H9 (cell line): Measurements from ENCODE around the gene ENKD1. TPM values are rescaled to one million over a fixed set of nuclear protein-coding genes. Genes with fewer than 3 reads are reported as not detected.

Source experiments
- DNase-seq: peaks from one replicate; pipeline ENCODE4 v3.0.0-alpha.2; 2017
- H2AFZ ChIP-seq: one replicate; pipeline ENCODE4 v1.6.1; 2013; ENCODE audit warnings: mild to moderate bottlenecking, low read length, control low read depth, moderate library complexity
- H2AK5ac ChIP-seq: 2 replicates; pipeline ENCODE4 v1.6.1; 2013; ENCODE audit warnings: low read length, control low read depth, mixed read lengths; ENCODE audit not compliant: insufficient read length
- H2BK120ac ChIP-seq: one replicate; pipeline ENCODE4 v1.6.1; 2013; ENCODE audit warnings: low read depth, mild to moderate bottlenecking, low read length, control low read depth, inconsistent platforms; ENCODE audit not compliant: poor library complexity, severe bottlenecking
- H2BK12ac ChIP-seq: 2 replicates; pipeline ENCODE4 v1.6.1; 2013; ENCODE audit warnings: low read length, control low read depth, mixed read lengths, low read depth; ENCODE audit not compliant: insufficient read length
- H2BK15ac ChIP-seq: 2 replicates; pipeline ENCODE4 v1.6.1; 2013; ENCODE audit warnings: low read depth, low read length, control low read depth
- H2BK20ac ChIP-seq: one replicate; pipeline ENCODE4 v1.6.1; 2013; ENCODE audit warnings: low read depth, mild to moderate bottlenecking, low read length, control low read depth, inconsistent platforms; ENCODE audit not compliant: poor library complexity, severe bottlenecking
- H2BK5ac ChIP-seq: 2 replicates; pipeline ENCODE4 v1.6.1; 2013; ENCODE audit warnings: low read length, control low read depth, mixed read lengths; ENCODE audit not compliant: insufficient read length
- H3K14ac ChIP-seq: 2 replicates; pipeline ENCODE4 v1.6.1; 2013; ENCODE audit warnings: low read length, control low read depth; ENCODE audit not compliant: insufficient read depth
- H3K18ac ChIP-seq: 2 replicates; pipeline ENCODE4 v1.6.1; 2013; ENCODE audit warnings: low read depth, mild to moderate bottlenecking, mixed read lengths, low read length, control low read depth; ENCODE audit not compliant: insufficient read length
- H3K23ac ChIP-seq: 2 replicates; pipeline ENCODE4 v1.6.1; 2013; ENCODE audit warnings: low read length, control low read depth, mixed read lengths, low read depth; ENCODE audit not compliant: insufficient read length
- H3K23me2 ChIP-seq: 2 replicates; pipeline ENCODE4 v1.6.1; 2013; ENCODE audit warnings: low read depth, mild to moderate bottlenecking, mixed read lengths, low read length, control low read depth; ENCODE audit not compliant: insufficient read length, poor library complexity, severe bottlenecking
- H3K27ac ChIP-seq: 2 replicates; pipeline ENCODE4 v1.5.1; 2013; ENCODE audit warnings: low read length, control low read depth, mixed read lengths, low read depth; ENCODE audit not compliant: insufficient read length
- H3K27me3 ChIP-seq: 2 replicates; pipeline ENCODE4 v1.6.1; 2013; ENCODE audit warnings: low read length, control low read depth, inconsistent platforms; ENCODE audit not compliant: insufficient read depth
- H3K4ac ChIP-seq: 2 replicates; pipeline ENCODE4 v1.6.1; 2013; ENCODE audit warnings: low read depth, mild to moderate bottlenecking, control low read depth, inconsistent platforms, low read length, moderate library complexity
- H3K4me1 ChIP-seq: 2 replicates; pipeline ENCODE4 v1.6.1; 2013; ENCODE audit warnings: low read length, control low read depth, inconsistent platforms; ENCODE audit not compliant: insufficient read depth
- H3K4me2 ChIP-seq: 2 replicates; pipeline ENCODE4 v1.6.1; 2013; ENCODE audit warnings: low read length, control low read depth, mixed read lengths; ENCODE audit not compliant: insufficient read length, insufficient read depth
- H3K56ac ChIP-seq: 2 replicates; pipeline ENCODE4 v1.6.1; 2013; ENCODE audit warnings: low read depth, mild to moderate bottlenecking, mixed read lengths, low read length, control low read depth; ENCODE audit not compliant: insufficient read length
- H3K79me1 ChIP-seq: 2 replicates; pipeline ENCODE4 v1.6.1; 2013; ENCODE audit warnings: low read depth, mild to moderate bottlenecking, moderate library complexity, low read length, control low read depth, inconsistent platforms; ENCODE audit not compliant: insufficient read depth, poor library complexity, severe bottlenecking
- H3K79me2 ChIP-seq: 2 replicates; pipeline ENCODE4 v1.6.1; 2013; ENCODE audit warnings: low read length, control low read depth, inconsistent platforms; ENCODE audit not compliant: insufficient read depth
- H3K9ac ChIP-seq: 2 replicates; pipeline ENCODE4 v1.6.1; 2013; ENCODE audit warnings: low read length, control low read depth, mixed read lengths; ENCODE audit not compliant: insufficient read length; ENCODE audit errors: extremely low read depth
- H3K9me3 ChIP-seq: one replicate; pipeline ENCODE4 v1.6.1; 2013; ENCODE audit warnings: low read depth, low read length, inconsistent platforms; ENCODE audit not compliant: control insufficient read depth
- H3T11ph ChIP-seq: one replicate; pipeline ENCODE4 v1.6.1; 2013; ENCODE audit warnings: mild to moderate bottlenecking, low read length, control low read depth, inconsistent platforms
- H4K20me1 ChIP-seq: one replicate; pipeline ENCODE4 v1.6.1; 2013; ENCODE audit not compliant: control insufficient read depth, insufficient read length, insufficient read depth
- H4K5ac ChIP-seq: 2 replicates; pipeline ENCODE4 v1.6.1; 2013; ENCODE audit warnings: low read depth, mild to moderate bottlenecking, mixed read lengths, low read length, control low read depth; ENCODE audit not compliant: insufficient read length
- H4K8ac ChIP-seq: replicated peaks from 2 replicates; pipeline ENCODE4 v1.6.1; 2013; ENCODE audit warnings: low read length, control low read depth, mixed read lengths, low read depth; ENCODE audit not compliant: insufficient read length
- H4K91ac ChIP-seq: 2 replicates; pipeline ENCODE4 v1.6.1; 2013; ENCODE audit warnings: low read depth, mild to moderate bottlenecking, moderate library complexity, mixed read lengths, low read length, control low read depth; ENCODE audit not compliant: insufficient read length
- H3K27ac Mint-ChIP-seq, 3 experiments: 2 replicates in 2 of 3; 3 replicates in 1 of 3; pipeline ENCODE4 v1.8.0; 2020 to 2021; ENCODE audit warnings: mixed read lengths in 3 of 3, mild to moderate bottlenecking in 1 of 3, moderate library complexity in 1 of 3
- H3K27me3 Mint-ChIP-seq: 2 replicates; pipeline ENCODE4 v1.8.0; 2021; ENCODE audit warnings: low read depth, mild to moderate bottlenecking, moderate library complexity, mixed read lengths
- H3K36me3 Mint-ChIP-seq, 3 experiments: 2 replicates in 2 of 3; 3 replicates in 1 of 3; pipeline ENCODE4 v1.8.0; 2020 to 2021; ENCODE audit warnings: low read depth in 3 of 3, mixed read lengths in 3 of 3; ENCODE audit not compliant: insufficient read depth in 1 of 3
- H3K4me1 Mint-ChIP-seq, 2 experiments: 2 replicates each; pipeline ENCODE4 v1.8.0; 2020; ENCODE audit warnings: mixed read lengths in 2 of 2
- H3K4me3 Mint-ChIP-seq, 2 experiments: 2 replicates in 1 of 2; 3 replicates in 1 of 2; pipeline ENCODE4 v1.8.0; 2020 to 2021; ENCODE audit warnings: mild to moderate bottlenecking in 2 of 2, mixed read lengths in 2 of 2, moderate library complexity in 1 of 2
- H3K9me3 Mint-ChIP-seq, 2 experiments: 2 replicates in 1 of 2; 3 replicates in 1 of 2; pipeline ENCODE4 v1.8.0; 2020; ENCODE audit warnings: mild to moderate bottlenecking in 2 of 2, mixed read lengths in 2 of 2, moderate library complexity in 1 of 2
- CTCF ChIP-seq: fragments of 200-600 bp; sonication (generic); conservative IDR thresholded peaks from 3 replicates; pipeline ENCODE4 v1.8.0; 2021; ENCODE audit warnings: antibody characterized with exemption, mild to moderate bottlenecking
- WGBS: extraction: QIAGEN DNeasy Blood & Tissue Kit; methylation state at CpG from one replicate; pipeline ENCODE4 v1.1.7; 2013; ENCODE audit warnings: missing lambda C conversion rate, low lambda C conversion rate, mixed read lengths; ENCODE audit not compliant: insufficient read length; ENCODE audit errors: extremely low coverage; 5-methylcytosine and 5-hydroxymethylcytosine counted together
- total RNA-seq: library from RNA; stranded (reverse); gene quantifications from 2 replicates; pipeline ENCODE4 v1.2.1, GENCODE V29; 2021

Gene ENKD1
- total RNA-seq, 1 experiment from 2014 or later: 9.5 TPM

GRCh38 chr16:67676939-67677338 lies 10.4 kb upstream of the ENKD1 start:
- Histone ChIP-seq H3K79me1 (no peaks in the 10 kb centered on the region), H2BK5ac (no peak overlapping the region), H2BK15ac (no peak overlapping the region), H3K23ac (no peak overlapping the region), H2AK5ac (no peak overlapping the region), H3K27me3 (no peaks in the 10 kb centered on the region), H3K4me2 (no peak overlapping the region), H4K5ac (no peak overlapping the region), H2BK12ac (no peak overlapping the region), H2AFZ (no peak overlapping the region), H3K9me3 (no peaks in the 10 kb centered on the region), H3K23me2 (no peaks in the 10 kb centered on the region), H4K20me1 (peaks cover 3% of the 10 kb centered on the region), H3K27ac (no peak overlapping the region), H3K9ac (no peak overlapping the region), H3K79me2 (no peaks in the 10 kb centered on the region), H4K91ac (no peak overlapping the region), H2BK20ac (no peak overlapping the region), H3K14ac (no peak overlapping the region), H2BK120ac (no peak overlapping the region), H4K8ac (no peak overlapping the region), H3T11ph (no peak overlapping the region), H3K56ac (no peak overlapping the region), H3K4me1 (no peaks in the 10 kb centered on the region), H3K18ac (no peak overlapping the region), H3K4ac (no peak overlapping the region)
- no peak for DNase-seq
- Mint-ChIP-seq H3K27ac (no peak overlapping the region), H3K4me3 (no peak overlapping the region), H3K4me1 (0 out of 4 replicates have a peak, but pooled peaks cover 0 to 2% of the 10 kb centered on the region in 2 experiments), H3K36me3 (peaks cover 0 to 12% (median 4%) of the 10 kb centered on the region in 3 experiments; a peak in 4 of 7 replicates), H3K27me3 (no peaks in the 10 kb centered on the region), H3K9me3 (no peaks in the 10 kb centered on the region)
- no peak for TF ChIP-seq CTCF
- no CpG with 5 or more reads among the region's 8 CpGs for WGBS
